Endothelial cell of umbilical vein (primary cell): Measurements from ENCODE around the gene CDK15. TPM values are rescaled to one million over a fixed set of nuclear protein-coding genes. Genes with fewer than 3 reads are reported as not detected.

ENCODE experiments used
- BruUV-seq: library from RNA; stranded (reverse); fragments of 400-500 nt; replicated peaks from 2 replicates; lab custom pipeline; 2021; lab: Mats Ljungman, UMichigan
- CTCF ChIA-PET: fragments of 300-600, 350-600 bp; sonication (Branson Sonifier 250); formaldehyde crosslinking; loops from one replicate; lab custom pipeline; 2021; ENCODE audit warnings: antibody characterized with exemption, inconsistent platforms; lab: Charles Lee
- POLR2A ChIA-PET: fragments of 300-600, 350-600 bp; sonication (Branson Sonifier 250); formaldehyde crosslinking; loops from one replicate; lab custom pipeline; 2021; ENCODE audit warnings: antibody characterized with exemption, inconsistent platforms; lab: Charles Lee
- DNase-seq: peaks from one replicate; pipeline ENCODE4 v3.0.0-alpha.2; 2011; ENCODE audit warnings: low read depth, low spot score
- FAIRE-seq: peaks from 2 replicates; lab custom pipeline; 2011; peaks lifted over from hg19 to GRCh38; lab: Jason Lieb, UNC
- H2AFZ ChIP-seq: 2 replicates; pipeline ENCODE4 v1.6.0; 2012; ENCODE audit warnings: low read depth, low read length, control low read depth, inconsistent platforms
- H3K27ac ChIP-seq: 2 replicates; pipeline ENCODE4 v1.5.1; 2011; ENCODE audit warnings: low read depth, mild to moderate bottlenecking, control low read depth, low read length, moderate library complexity; ENCODE audit not compliant: insufficient read depth
- H3K27me3 ChIP-seq, 2 experiments: 2 replicates each; pipeline versions ENCODE4 v1.6.0 to v1.6.1; 2011; ENCODE audit warnings: low read length in 2 of 2, mixed read lengths in 1 of 2; ENCODE audit not compliant: control insufficient read depth in 2 of 2, insufficient read depth in 2 of 2
- H3K36me3 ChIP-seq, 2 experiments: 2 replicates in 1 of 2; 3 replicates in 1 of 2; pipeline ENCODE4 v1.5.1; 2011; ENCODE audit warnings: low read length in 2 of 2, mild to moderate bottlenecking in 1 of 2, moderate library complexity in 1 of 2; ENCODE audit not compliant: control insufficient read depth in 2 of 2, insufficient read depth in 2 of 2; ENCODE audit errors: extremely low read depth in 1 of 2
- H3K4me1 ChIP-seq: 3 replicates; pipeline ENCODE4 v1.5.1; 2011; ENCODE audit warnings: mild to moderate bottlenecking, low read length; ENCODE audit not compliant: control insufficient read depth, insufficient read depth; ENCODE audit errors: extremely low read depth
- H3K4me2 ChIP-seq: 2 replicates; pipeline ENCODE4 v1.6.1; 2011; ENCODE audit warnings: low read length, control low read depth, mixed read lengths; ENCODE audit not compliant: insufficient read depth
- H3K4me3 ChIP-seq, 3 experiments: fragments of 200-600 bp in 1 of 3; sonication (generic), shearing (Covaris generic) in 1 of 3; replicated peaks in 1 of 3; 2 replicates each; pipeline ENCODE4 v1.5.1; 2011 to 2016; ENCODE audit warnings: control low read depth in 3 of 3, low read length in 3 of 3, mild to moderate bottlenecking in 2 of 3, inconsistent platforms in 1 of 3, low read depth in 1 of 3, moderate library complexity in 1 of 3; ENCODE audit not compliant: insufficient read depth in 1 of 3
- H3K79me2 ChIP-seq: 2 replicates; pipeline ENCODE4 v1.6.0; 2012; ENCODE audit warnings: low read length, inconsistent platforms; ENCODE audit not compliant: control insufficient read depth, insufficient read depth
- H3K9ac ChIP-seq: replicated peaks from 2 replicates; pipeline ENCODE3; 2011; ENCODE audit warnings: low read length, control low read depth; ENCODE audit not compliant: insufficient read depth; ENCODE audit errors: extremely low read depth
- H3K9me1 ChIP-seq: replicated peaks from 3 replicates; pipeline ENCODE4 v1.6.0; 2011; ENCODE audit warnings: mild to moderate bottlenecking, low read length; ENCODE audit not compliant: control insufficient read depth, insufficient read depth; ENCODE audit errors: extremely low read depth
- H3K9me3 ChIP-seq: replicated peaks from 2 replicates; pipeline ENCODE4 v1.5.1; 2012; ENCODE audit warnings: low read length, inconsistent platforms; ENCODE audit not compliant: control insufficient read depth, insufficient read depth
- H4K20me1 ChIP-seq: replicated peaks from 2 replicates; pipeline ENCODE3; 2011; ENCODE audit warnings: mild to moderate bottlenecking, low read length; ENCODE audit not compliant: control insufficient read depth, insufficient read depth; ENCODE audit errors: extremely low read depth
- CTCF ChIP-seq, 2 donors: IDR thresholded peaks; 1 replicate in 1 of 2; 2 replicates in 1 of 2; pipeline ENCODE4 v1.5.1; 2011; ENCODE audit warnings: low read length in 2 of 2, mild to moderate bottlenecking in 2 of 2, moderate library complexity in 2 of 2, control low read depth in 1 of 2, inconsistent platforms in 1 of 2, low read depth in 1 of 2; ENCODE audit not compliant: insufficient read depth in 1 of 2; ENCODE audit errors: extremely low read depth in 1 of 2
- EZH2 ChIP-seq: IDR thresholded peaks from 2 replicates; pipeline ENCODE4 v1.6.1; 2012; ENCODE audit warnings: borderline replicate concordance, low read depth, mild to moderate bottlenecking, moderate library complexity, low read length, inconsistent platforms; ENCODE audit not compliant: severe bottlenecking
- FOS ChIP-seq: IDR thresholded peaks from 2 replicates; pipeline ENCODE4 v1.6.1; 2011; ENCODE audit warnings: mild to moderate bottlenecking, low read length, moderate library complexity, borderline replicate concordance; ENCODE audit not compliant: insufficient read depth
- GATA2 ChIP-seq: IDR thresholded peaks from 2 replicates; pipeline ENCODE4 v1.7.0; 2011; ENCODE audit warnings: low read depth, mild to moderate bottlenecking, moderate library complexity, mixed read lengths, low read length; ENCODE audit not compliant: insufficient read length, insufficient read depth
- JUN ChIP-seq: IDR thresholded peaks from 2 replicates; pipeline ENCODE4 v1.6.1; 2011; ENCODE audit warnings: borderline replicate concordance, low read depth; ENCODE audit not compliant: insufficient read length, insufficient read depth
- MAX ChIP-seq: IDR thresholded peaks from 2 replicates; pipeline ENCODE4 v1.6.1; 2011; ENCODE audit not compliant: insufficient read depth, insufficient read length
- MYC ChIP-seq: IDR thresholded peaks from one replicate; pipeline ENCODE4 v1.6.1; 2011; ENCODE audit warnings: mild to moderate bottlenecking, low read depth, low read length
- POLR2A ChIP-seq: IDR thresholded peaks from 2 replicates; pipeline ENCODE4 v1.6.1; 2012; ENCODE audit warnings: low read depth, mild to moderate bottlenecking, control low read depth, low read length
- POLR2AphosphoS5 ChIP-seq: IDR thresholded peaks from 2 replicates; pipeline ENCODE4 v1.6.1; 2012; ENCODE audit warnings: low read depth, mild to moderate bottlenecking, control low read depth, low read length, moderate library complexity; ENCODE audit not compliant: insufficient read depth
- dilution Hi-C: fragments of 300-500 bp; cut with MboI; formaldehyde crosslinking; loops from one replicate; pipeline ENCODE4 v1.15.0; 2019; ENCODE audit warnings: low sequenced_read_pairs; ENCODE audit not compliant: extremely low pct_ligation_motif_present
- intact Hi-C: fragments of 100-400 bp; cut with micrococcal nuclease; formaldehyde crosslinking; loops from one replicate; pipeline ENCODE4 v1.10.0; 2022
- polyA plus RNA-seq, 4 experiments: library from polyadenylated mRNA; depleted of rRNA in 3 of 4; stranded (reverse) in 3 of 4; unstranded in 1 of 4; fragments of >200 nt; gene quantifications; 2 replicates each; pipeline versions ENCODE4 v1.2.1 to v1.2.3, GENCODE V29; 2011 to 2012; ENCODE audit warnings: missing spikeins in 1 of 4
- total RNA-seq: library from RNA; stranded (reverse); gene quantifications from 2 replicates; pipeline ENCODE4 v1.2.3, GENCODE V29; 2021

CDK15 gene
- total and polyA plus RNA-seq, 2 donors (not counting 3 experiments of a cell fraction or from before 2014, with no cell fraction given) = not detected

DNA sequence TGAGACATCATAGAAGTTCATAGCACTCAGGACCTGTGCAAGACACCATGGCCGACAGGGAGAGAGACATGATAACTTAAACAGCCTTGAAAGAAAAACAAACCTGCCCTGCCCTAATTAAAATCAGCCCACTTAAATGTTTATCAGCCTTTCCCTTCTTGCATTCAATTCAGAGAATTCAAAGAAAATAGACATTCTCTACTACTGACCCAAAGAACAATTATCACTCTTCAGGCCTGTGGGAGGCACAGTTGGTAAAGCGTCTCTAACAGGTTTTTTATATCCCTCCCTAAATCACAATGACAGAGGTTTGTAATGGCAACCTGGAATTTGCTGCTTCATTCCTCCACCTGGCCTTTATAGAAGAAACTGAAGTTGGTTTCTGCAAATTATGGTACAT lies 1.7 kb downstream of the CDK15 start:
- H4K20me1 ChIP-seq = no peaks in the 10 kb centered on the region
- FAIRE-seq (no peak), DNase-seq (no peak)
- intact Hi-C loops (no loop called here), dilution Hi-C loops (no loop called here)
- no peak for TF ChIP-seq MAX
- TF ChIP-seq POLR2AphosphoS5 = no peak
- no peak for TF ChIP-seq CTCF (IDR thresholded peaks at IDR 0.05; ENCODE audit: extremely low read depth in 1 of 2, insufficient read depth in 1 of 2, low read depth in 1 of 2, low read length in 2 of 2)
- no peak for TF ChIP-seq FOS
- no peak for TF ChIP-seq POLR2A
- TF ChIP-seq MYC = no peak
- no peak for TF ChIP-seq EZH2
- TF ChIP-seq JUN = no peak
- TF ChIP-seq GATA2 = no peak
- H3K4me2 ChIP-seq = no peak overlapping the region
- H3K9ac ChIP-seq = no peak overlapping the region
- no TSS peak for BruUV-seq
- no peak overlapping the region for H2AFZ ChIP-seq
- no peaks in the 10 kb centered on the region for H3K9me1 ChIP-seq
- CTCF ChIA-PET = no interaction called here
- H3K9me3 ChIP-seq = no peaks in the 10 kb centered on the region
- no peak overlapping the region for H3K27ac ChIP-seq
- no peak overlapping the region for H3K4me3 ChIP-seq
- no peaks in the 10 kb centered on the region for H3K79me2 ChIP-seq
- no peaks in the 10 kb centered on the region for H3K4me1 ChIP-seq
- no peaks in the 10 kb centered on the region for H3K36me3 ChIP-seq
- H3K27me3 ChIP-seq = peaks cover 31% of the 10 kb centered on the region in 2 experiments
- POLR2A ChIA-PET = no interaction called here
